ENCODE results near the gene OPALIN.

The OPALIN gene, protein sequence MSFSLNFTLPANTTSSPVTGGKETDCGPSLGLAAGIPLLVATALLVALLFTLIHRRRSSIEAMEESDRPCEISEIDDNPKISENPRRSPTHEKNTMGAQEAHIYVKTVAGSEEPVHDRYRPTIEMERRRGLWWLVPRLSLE

DNA sequence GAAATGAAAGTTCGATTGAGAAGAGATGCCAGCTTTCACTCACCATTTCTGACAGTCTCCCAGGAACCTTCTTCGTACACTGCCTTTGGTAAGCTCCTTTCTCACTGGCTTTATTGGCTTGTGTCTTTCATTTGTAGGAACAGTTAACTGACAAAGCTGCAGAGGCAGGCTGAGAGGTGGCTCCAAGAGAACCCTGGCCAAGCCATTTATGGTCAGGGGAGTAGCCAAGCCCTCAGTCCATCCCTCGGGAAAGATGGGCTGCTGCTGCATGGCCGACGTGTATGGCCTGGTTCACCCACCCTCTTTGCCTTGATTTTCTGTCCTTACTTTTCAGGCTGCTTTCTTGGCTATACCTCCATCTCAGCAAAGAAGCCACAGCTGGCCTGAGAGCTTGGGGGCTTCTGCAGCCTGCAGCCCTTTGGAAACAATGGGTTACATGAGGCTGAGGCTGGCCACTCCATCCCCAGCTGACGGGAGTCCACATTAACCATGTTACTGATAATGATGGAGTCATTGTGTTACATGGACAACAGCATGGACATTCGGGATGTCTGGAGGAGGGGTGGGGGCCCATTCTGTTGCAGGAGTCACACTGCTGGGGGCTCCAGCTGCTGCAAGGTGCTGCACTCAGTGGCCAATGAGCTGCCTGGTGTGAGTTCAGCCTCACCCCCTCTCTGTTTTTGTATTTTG lies at the start of gene OPALIN:
TSS of gene OPALIN (minus strand) at position 152 of the 690 bp plus-strand sequence. CDS start at position 46, 106 bp downstream.
- TF ChIP-seq, protein P1, sequence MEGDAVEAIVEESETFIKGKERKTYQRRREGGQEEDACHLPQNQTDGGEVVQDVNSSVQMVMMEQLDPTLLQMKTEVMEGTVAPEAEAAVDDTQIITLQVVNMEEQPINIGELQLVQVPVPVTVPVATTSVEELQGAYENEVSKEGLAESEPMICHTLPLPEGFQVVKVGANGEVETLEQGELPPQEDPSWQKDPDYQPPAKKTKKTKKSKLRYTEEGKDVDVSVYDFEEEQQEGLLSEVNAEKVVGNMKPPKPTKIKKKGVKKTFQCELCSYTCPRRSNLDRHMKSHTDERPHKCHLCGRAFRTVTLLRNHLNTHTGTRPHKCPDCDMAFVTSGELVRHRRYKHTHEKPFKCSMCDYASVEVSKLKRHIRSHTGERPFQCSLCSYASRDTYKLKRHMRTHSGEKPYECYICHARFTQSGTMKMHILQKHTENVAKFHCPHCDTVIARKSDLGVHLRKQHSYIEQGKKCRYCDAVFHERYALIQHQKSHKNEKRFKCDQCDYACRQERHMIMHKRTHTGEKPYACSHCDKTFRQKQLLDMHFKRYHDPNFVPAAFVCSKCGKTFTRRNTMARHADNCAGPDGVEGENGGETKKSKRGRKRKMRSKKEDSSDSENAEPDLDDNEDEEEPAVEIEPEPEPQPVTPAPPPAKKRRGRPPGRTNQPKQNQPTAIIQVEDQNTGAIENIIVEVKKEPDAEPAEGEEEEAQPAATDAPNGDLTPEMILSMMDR (IDR thresholded peaks at IDR 0.05; ENCODE audit: borderline replicate concordance, control extremely low read depth, extremely low read depth, insufficient read depth, missing control alignments): no peak

GRCh38 chr10:96408201-96408600 lies 49.4 kb upstream of the OPALIN start:
- TF ChIP-seq, protein P1 (IDR thresholded peaks at IDR 0.05; ENCODE audit: borderline replicate concordance, control extremely low read depth, extremely low read depth, insufficient read depth, missing control alignments): no peak
- DNase-seq (ENCODE audit: low spot score): no peak
- in situ Hi-C loops (cut with MboI; ENCODE audit: low sequenced_read_pairs, unreplicated experiment): no loop called here

More for the DNA sequence above, at the start of gene OPALIN:
- no peak for DNase-seq (ENCODE audit: low spot score)
- in situ Hi-C loops (cut with MboI; ENCODE audit: low sequenced_read_pairs, unreplicated experiment): no loop called here

DNA sequence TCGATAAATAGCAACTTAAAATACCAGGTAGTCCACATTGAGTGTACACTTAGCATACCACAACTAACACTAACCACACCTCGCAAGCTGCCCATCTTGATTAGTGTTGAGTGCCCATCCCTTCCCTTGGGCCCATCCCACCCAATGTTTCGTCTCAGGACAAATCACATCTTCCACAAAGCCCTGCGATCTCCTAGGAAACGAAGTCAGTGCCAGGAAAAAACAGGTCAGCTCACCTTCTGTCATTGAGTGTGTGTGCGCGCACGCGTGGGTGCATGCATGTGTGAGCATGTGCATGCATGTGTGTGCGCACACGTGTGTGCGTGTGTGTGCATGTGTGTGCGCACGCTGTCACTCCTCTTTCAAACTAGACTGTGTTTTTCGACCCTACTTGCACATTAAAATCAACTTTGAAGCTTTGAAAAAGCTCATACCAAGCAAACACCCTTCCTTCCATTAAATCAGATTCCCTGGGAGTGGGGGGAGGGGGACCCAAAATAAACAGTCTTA lies 48.8 kb upstream of the OPALIN start:
- in situ Hi-C loops (cut with MboI; ENCODE audit: low sequenced_read_pairs, unreplicated experiment): no loop called here
- TF ChIP-seq, protein P1 (IDR thresholded peaks at IDR 0.05; ENCODE audit: borderline replicate concordance, control extremely low read depth, extremely low read depth, insufficient read depth, missing control alignments): no peak
- no peak for DNase-seq (ENCODE audit: low spot score)

GRCh38 chr10:96406091-96406490 lies 47.3 kb upstream of the OPALIN start:
- no peak for DNase-seq (ENCODE audit: low spot score)
- in situ Hi-C loops (cut with MboI; ENCODE audit: low sequenced_read_pairs, unreplicated experiment): no loop called here
- TF ChIP-seq, protein P1 (IDR thresholded peaks at IDR 0.05; ENCODE audit: borderline replicate concordance, control extremely low read depth, extremely low read depth, insufficient read depth, missing control alignments): no peak

- DNase-seq (ENCODE audit: low spot score): no peak
- in situ Hi-C loops (cut with MboI; ENCODE audit: low sequenced_read_pairs, unreplicated experiment): no loop called here
- TF ChIP-seq, protein P1 (IDR thresholded peaks at IDR 0.05; ENCODE audit: borderline replicate concordance, control extremely low read depth, extremely low read depth, insufficient read depth, missing control alignments): no peak
These were observed 43.9 kb upstream of the OPALIN start for GRCh38 chr10:96402417-96403305.

GRCh38 chr10:96401036-96401435 lies 42.2 kb upstream of the OPALIN start:
- DNase-seq (ENCODE audit: low spot score): no peak
- in situ Hi-C loops (cut with MboI; ENCODE audit: low sequenced_read_pairs, unreplicated experiment): no loop called here
- TF ChIP-seq, protein P1 (IDR thresholded peaks at IDR 0.05; ENCODE audit: borderline replicate concordance, control extremely low read depth, extremely low read depth, insufficient read depth, missing control alignments): no peak

All from GM13976 (cell line).